ENCODE data around the gene NR6A1. TPM values are rescaled to one million over a fixed set of nuclear protein-coding genes. Genes with fewer than 3 reads are reported as not detected.

NR6A1 gene
- total and polyA plus RNA-seq, 2 of the 13 experiments (the other 11 are each of a cell fraction or from before 2014, with no cell fraction given) = 28.1 to 31.5 TPM

DNA sequence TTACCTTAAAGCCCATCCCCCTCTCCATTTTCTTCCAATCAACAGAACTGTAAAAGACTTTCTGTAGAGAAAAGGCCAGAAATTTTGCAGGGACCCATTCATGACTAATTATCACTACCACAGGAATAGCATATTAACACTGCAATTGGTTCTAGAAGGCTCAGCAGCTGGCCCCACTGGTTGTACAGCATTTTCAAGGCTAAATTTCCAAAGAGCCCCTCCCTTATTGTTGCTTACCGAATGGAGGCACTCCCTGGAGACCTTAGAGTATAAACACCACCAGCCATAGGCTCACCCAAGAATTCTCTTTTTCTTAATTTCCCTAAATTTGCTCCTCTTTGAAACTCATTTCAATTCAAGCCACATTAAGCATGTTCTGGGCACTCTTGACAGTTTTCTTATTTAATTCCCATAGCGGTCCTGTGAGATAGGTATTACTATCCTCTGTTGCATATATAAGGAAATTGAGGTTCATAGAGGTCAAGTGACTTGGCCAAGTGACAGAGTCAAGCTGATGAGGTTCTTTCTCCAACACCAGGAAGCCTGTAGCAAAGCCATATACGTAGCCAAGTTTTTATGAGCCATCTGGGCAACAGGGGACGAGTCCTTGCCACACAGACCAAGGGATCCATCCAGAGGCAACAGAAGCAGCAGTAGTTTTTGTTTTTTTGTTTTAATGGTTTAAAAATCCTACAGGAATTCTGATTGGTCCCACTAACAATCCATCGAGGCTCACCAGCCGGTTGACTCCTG, 180.0 kb downstream of the NR6A1 start:
- POLR2A ChIA-PET = no interaction called here
- Histone ChIP-seq H3K4me1 (ENCODE audit: insufficient read depth, low read length) (peaks cover 44% of the 10 kb centered on the region), H3K79me2 (ENCODE audit: insufficient read depth, low read length) (peaks cover 37% of the 10 kb centered on the region), H3K27me3 (ENCODE audit: control insufficient read depth in 1 of 2, insufficient read depth in 2 of 2, low read length in 2 of 2) (no peaks in the 10 kb centered on the region), H3K27ac (ENCODE audit: extremely low read length, insufficient read depth, low read length) (no peak overlapping the region), H3K9me3 (ENCODE audit: low read length) (no peaks in the 10 kb centered on the region), H4K20me1 (ENCODE audit: insufficient read depth, low read length) (no peaks in the 10 kb centered on the region; the same call in 1 of the 2 replicates), H3K9ac (ENCODE audit: insufficient read depth, low read depth, low read length) (no peak overlapping the region), H2AFZ (ENCODE audit: low read length) (no peak overlapping the region), H3K4me2 (ENCODE audit: low read depth, low read length) (no peak overlapping the region), H3K4me3 (replicated peaks in 1 of 3; ENCODE audit: insufficient read depth in 1 of 3, low read depth in 2 of 3, low read length in 3 of 3) (no peak overlapping the region), H3K36me3 (replicated peaks in 1 of 2; ENCODE audit: control insufficient read depth in 1 of 2, insufficient read depth in 2 of 2, low read length in 2 of 2) (no peaks in the 10 kb centered on the region; a peak in 1 of 5 replicates)
- in situ Hi-C loops (cut with HindIII; ENCODE audit: extremely low pct_ligation_motif_present, low pct_unique_long_range_greater_than_20kb) (no loop called here), intact Hi-C loops (cut with micrococcal nuclease; ENCODE audit: unreplicated experiment) (loop anchor here (5.0 kb wide), 1 partner anchor 39 kb away; no protein-coding TSS in a partner anchor)
- TF ChIP-seq IKZF1 (IDR thresholded peaks at IDR 0.05) (no peak), ZNF326 (CRISPR knock-in tag; IDR thresholded peaks at IDR 0.05; ENCODE audit: borderline replicate concordance) (no peak), PHF5A (CRISPR knock-in tag; IDR thresholded peaks at IDR 0.05; ENCODE audit: low read depth, unreplicated experiment) (no peak), ZKSCAN5 (CRISPR knock-in tag; IDR thresholded peaks at IDR 0.05) (no peak), ZEB1 (IDR thresholded peaks at IDR 0.05; ENCODE audit: insufficient replicate concordance, low read depth) (no peak), MXI1 (IDR thresholded peaks at IDR 0.05; ENCODE audit: borderline replicate concordance, low read depth, low read length) (no peak), ZSCAN25 (CRISPR knock-in tag; IDR thresholded peaks at IDR 0.05) (no peak), ZNF292 (CRISPR knock-in tag; IDR thresholded peaks at IDR 0.05; ENCODE audit: borderline replicate concordance, low read depth) (no peak), KMT2B (CRISPR knock-in tag; IDR thresholded peaks at IDR 0.05) (no peak), ZNF235 (CRISPR knock-in tag; IDR thresholded peaks at IDR 0.05; ENCODE audit: borderline replicate concordance) (no peak), ATF1 (CRISPR knock-in tag; IDR thresholded peaks at IDR 0.05) (no peak), KLF12 (CRISPR knock-in tag; IDR thresholded peaks at IDR 0.05; ENCODE audit: borderline replicate concordance) (no peak), ZIK1 (CRISPR knock-in tag; IDR thresholded peaks at IDR 0.05; ENCODE audit: borderline replicate concordance, low read depth) (no peak), JUN (CRISPR knock-in tag; IDR thresholded peaks at IDR 0.05) (no peak), ATF6 (CRISPR knock-in tag; conservative IDR thresholded peaks at IDR 0.05) (no peak)
- TF ChIP-seq, protein P1, sequence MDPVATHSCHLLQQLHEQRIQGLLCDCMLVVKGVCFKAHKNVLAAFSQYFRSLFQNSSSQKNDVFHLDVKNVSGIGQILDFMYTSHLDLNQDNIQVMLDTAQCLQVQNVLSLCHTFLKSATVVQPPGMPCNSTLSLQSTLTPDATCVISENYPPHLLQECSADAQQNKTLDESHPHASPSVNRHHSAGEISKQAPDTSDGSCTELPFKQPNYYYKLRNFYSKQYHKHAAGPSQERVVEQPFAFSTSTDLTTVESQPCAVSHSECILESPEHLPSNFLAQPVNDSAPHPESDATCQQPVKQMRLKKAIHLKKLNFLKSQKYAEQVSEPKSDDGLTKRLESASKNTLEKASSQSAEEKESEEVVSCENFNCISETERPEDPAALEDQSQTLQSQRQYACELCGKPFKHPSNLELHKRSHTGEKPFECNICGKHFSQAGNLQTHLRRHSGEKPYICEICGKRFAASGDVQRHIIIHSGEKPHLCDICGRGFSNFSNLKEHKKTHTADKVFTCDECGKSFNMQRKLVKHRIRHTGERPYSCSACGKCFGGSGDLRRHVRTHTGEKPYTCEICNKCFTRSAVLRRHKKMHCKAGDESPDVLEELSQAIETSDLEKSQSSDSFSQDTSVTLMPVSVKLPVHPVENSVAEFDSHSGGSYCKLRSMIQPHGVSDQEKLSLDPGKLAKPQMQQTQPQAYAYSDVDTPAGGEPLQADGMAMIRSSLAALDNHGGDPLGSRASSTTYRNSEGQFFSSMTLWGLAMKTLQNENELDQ (CRISPR knock-in tag; IDR thresholded peaks at IDR 0.05; ENCODE audit: borderline replicate concordance) = no peak
- 92% methylated on average over 6 of the region's 6 CpGs for WGBS (ENCODE audit: low lambda C conversion rate)
- DNase-seq (ENCODE audit: low spot score) = no peak
- no TSS peak for BruUV-seq (replicated peaks)
- ATAC-seq = no peak
- CTCF ChIA-PET (ENCODE audit: low intra/inter-chr PET ratio, low total read pairs) = no interaction called here
- FAIRE-seq = no peak
